HG03108 (cell line): ENCODE results near the gene SRCIN1.
"Not testable (repeated sequence)": the region's sequence is repeated elsewhere in the genome, so short reads cannot be mapped to it uniquely, and the experiment has no call there.

ENCODE experiments used
- ATAC-seq: cut with Tn5 transposase; IDR thresholded peaks from one replicate; pipeline ENCODE4 v1.9.1; 2021; ENCODE audit warnings: moderate library complexity; ENCODE audit not compliant: unreplicated experiment

The SRCIN1 gene

GRCh38 chr17:38491346-38492066, 114.2 kb downstream of the SRCIN1 start:
- not testable (repeated sequence) for ATAC-seq

GRCh38 chr17:38489774-38490173, 116.0 kb downstream of the SRCIN1 start:
- not testable (repeated sequence) for ATAC-seq

GRCh38 chr17:38485681-38486298, 120.0 kb downstream of the SRCIN1 start:
- peak; percentile 67 for ATAC-seq

- ATAC-seq: no peak
Measured at GRCh38 chr17:38485146-38485468, 120.6 kb downstream of the SRCIN1 start.

GRCh38 chr17:38484242-38485145, 121.3 kb downstream of the SRCIN1 start:
- ATAC-seq: not testable (repeated sequence)

- not testable (repeated sequence) for ATAC-seq
Measured at GRCh38 chr17:38482700-38483043, 123.1 kb downstream of the SRCIN1 start.

- ATAC-seq: not testable (repeated sequence)
Measured at GRCh38 chr17:38482039-38482699, 123.6 kb downstream of the SRCIN1 start.
